Neuronal stem cell (in vitro differentiated cells): ENCODE data around the gene RMDN2.

Source experiments
- DNase-seq: peaks from one replicate; pipeline ENCODE4 v3.0.0-alpha.2; 2013; ENCODE audit warnings: low spot score
- H2AFZ ChIP-seq: one replicate; pipeline ENCODE4 v1.6.1; 2013; ENCODE audit warnings: mild to moderate bottlenecking, low read length, inconsistent platforms
- H2AK5ac ChIP-seq: 2 replicates; pipeline ENCODE4 v1.6.1; 2013; ENCODE audit warnings: low read depth, mild to moderate bottlenecking, inconsistent platforms, low read length, moderate library complexity, mixed read lengths
- H2BK120ac ChIP-seq: 2 replicates; pipeline ENCODE4 v1.6.1; 2013; ENCODE audit warnings: low read depth, mild to moderate bottlenecking, inconsistent platforms, low read length, moderate library complexity, mixed read lengths
- H2BK12ac ChIP-seq: one replicate; pipeline ENCODE4 v1.6.1; 2013; ENCODE audit warnings: low read length, inconsistent platforms
- H2BK15ac ChIP-seq: 2 replicates; pipeline ENCODE4 v1.6.1; 2013; ENCODE audit warnings: mild to moderate bottlenecking, low read length, inconsistent platforms, mixed read lengths
- H2BK5ac ChIP-seq: one replicate; pipeline ENCODE4 v1.6.1; 2013; ENCODE audit warnings: inconsistent platforms, mild to moderate bottlenecking, low read length, moderate library complexity
- H3K14ac ChIP-seq: one replicate; pipeline ENCODE4 v1.6.1; 2013; ENCODE audit warnings: low read length, inconsistent platforms
- H3K18ac ChIP-seq: 2 replicates; pipeline ENCODE4 v1.6.1; 2013; ENCODE audit warnings: low read length, inconsistent platforms
- H3K23ac ChIP-seq: 2 replicates; pipeline ENCODE4 v1.6.1; 2013; ENCODE audit warnings: low read depth, mild to moderate bottlenecking, mixed read lengths, low read length, inconsistent platforms; ENCODE audit not compliant: poor library complexity
- H3K27ac ChIP-seq: replicated peaks from 3 replicates; pipeline ENCODE4 v1.5.1; 2013; ENCODE audit warnings: low read length, inconsistent platforms
- H3K27me3 ChIP-seq, 3 experiments: 2 replicates each; pipeline ENCODE4 v1.6.1; 2013; ENCODE audit warnings: low read length in 3 of 3, mild to moderate bottlenecking in 2 of 3, inconsistent platforms in 1 of 3, low read depth in 1 of 3, mixed read lengths in 1 of 3, moderate library complexity in 1 of 3; ENCODE audit not compliant: control insufficient read depth in 3 of 3, insufficient read depth in 3 of 3
- H3K36me3 ChIP-seq, 2 donors: replicated peaks in 1 of 2; 2 replicates each; pipeline ENCODE4 v1.6.1; 2013; ENCODE audit warnings: low read length in 2 of 2; ENCODE audit not compliant: control insufficient read depth in 2 of 2, insufficient read depth in 2 of 2
- H3K4ac ChIP-seq: 2 replicates; pipeline ENCODE4 v1.6.1; 2013; ENCODE audit warnings: inconsistent platforms, mild to moderate bottlenecking, low read length, moderate library complexity
- H3K4me1 ChIP-seq, 2 donors: 1 replicate in 1 of 2; 2 replicates in 1 of 2; pipeline ENCODE4 v1.6.1; 2013; ENCODE audit warnings: low read length in 2 of 2, low read depth in 1 of 2; ENCODE audit not compliant: control insufficient read depth in 2 of 2, insufficient read depth in 1 of 2
- H3K4me2 ChIP-seq: one replicate; pipeline ENCODE4 v1.6.1; 2013; ENCODE audit warnings: mild to moderate bottlenecking, low read length, inconsistent platforms; ENCODE audit not compliant: insufficient read depth, poor library complexity, severe bottlenecking
- H3K4me3 ChIP-seq, 2 donors: 2 replicates each; pipeline ENCODE4 v1.5.1; 2013; ENCODE audit warnings: low read length in 2 of 2, mild to moderate bottlenecking in 2 of 2, inconsistent platforms in 1 of 2, moderate library complexity in 1 of 2
- H3K79me1 ChIP-seq: one replicate; pipeline ENCODE4 v1.6.1; 2013; ENCODE audit warnings: low read depth, mild to moderate bottlenecking, inconsistent platforms, low read length, moderate library complexity
- H3K9ac ChIP-seq: one replicate; pipeline ENCODE4 v1.6.1; 2013; ENCODE audit warnings: mild to moderate bottlenecking, low read depth, low read length, inconsistent platforms; ENCODE audit not compliant: poor library complexity
- H3K9me3 ChIP-seq, 2 donors: replicated peaks in 1 of 2; 2 replicates each; pipeline versions ENCODE3 to v1.6.1; 2013; ENCODE audit warnings: low read length in 2 of 2, mild to moderate bottlenecking in 2 of 2, inconsistent platforms in 1 of 2, low read depth in 1 of 2, mixed read lengths in 1 of 2, moderate library complexity in 1 of 2; ENCODE audit not compliant: control insufficient read depth in 2 of 2, insufficient read depth in 1 of 2
- H4K8ac ChIP-seq: one replicate; pipeline ENCODE4 v1.6.1; 2013; ENCODE audit warnings: low read depth, mild to moderate bottlenecking, inconsistent platforms, low read length, moderate library complexity
- H4K91ac ChIP-seq: one replicate; pipeline ENCODE4 v1.6.1; 2013; ENCODE audit warnings: low read length, low read depth, mild to moderate bottlenecking, inconsistent platforms; ENCODE audit not compliant: poor library complexity
- WGBS, 2 donors: extraction: QIAGEN DNeasy Blood & Tissue Kit; methylation state at CpG; one replicate each; pipeline ENCODE4 v1.1.7; 2013; ENCODE audit warnings: missing lambda C conversion rate in 2 of 2, mixed read lengths in 1 of 2; ENCODE audit not compliant: insufficient read length in 2 of 2, insufficient replicate concordance in 1 of 2; ENCODE audit errors: extremely low coverage in 2 of 2; 5-methylcytosine and 5-hydroxymethylcytosine counted together

The RMDN2 gene

GRCh38 chr2:37983719-37984118 is 58.6 kb downstream of the RMDN2 start:
- no peak overlapping the region for H3K4me3 ChIP-seq
- H3K4ac ChIP-seq: no peak overlapping the region
- no peaks in the 10 kb centered on the region for H3K36me3 ChIP-seq
- H2BK120ac ChIP-seq: no peak overlapping the region
- no peak overlapping the region for H2BK12ac ChIP-seq
- no peak overlapping the region for H2AK5ac ChIP-seq
- H3K14ac ChIP-seq: no peak overlapping the region
- no peak overlapping the region for H3K9ac ChIP-seq
- H4K91ac ChIP-seq: no peak overlapping the region
- no peak overlapping the region for H3K4me2 ChIP-seq
- no peak overlapping the region for H3K23ac ChIP-seq
- DNase-seq: no peak
- H3K79me1 ChIP-seq: no peaks in the 10 kb centered on the region
- WGBS, 2 donors: no CpG with 5 or more reads among the region's 1 CpG
- H4K8ac ChIP-seq: no peak overlapping the region
- H3K4me1 ChIP-seq: no peaks in the 10 kb centered on the region
- no peaks in the 10 kb centered on the region for H3K9me3 ChIP-seq
- H2BK15ac ChIP-seq: no peak overlapping the region
- H3K27ac ChIP-seq: no peak overlapping the region
- no peak overlapping the region for H3K18ac ChIP-seq
- no peak overlapping the region for H2BK5ac ChIP-seq
- no peaks in the 10 kb centered on the region for H3K27me3 ChIP-seq
- H2AFZ ChIP-seq: no peak overlapping the region

GRCh38 chr2:37984176-37984575 is 59.1 kb downstream of the RMDN2 start:
- Histone ChIP-seq H3K14ac (no peak overlapping the region), H4K8ac (no peak overlapping the region), H4K91ac (no peak overlapping the region), H2BK12ac (no peak overlapping the region), H3K4ac (no peak overlapping the region), H3K18ac (no peak overlapping the region), H3K9me3 (no peaks in the 10 kb centered on the region), H3K36me3 (no peaks in the 10 kb centered on the region), H3K9ac (no peak overlapping the region), H2AK5ac (no peak overlapping the region), H3K23ac (no peak overlapping the region), H2BK5ac (no peak overlapping the region), H3K79me1 (no peaks in the 10 kb centered on the region), H3K4me1 (no peaks in the 10 kb centered on the region), H2BK120ac (no peak overlapping the region), H3K4me3 (no peak overlapping the region), H3K27ac (no peak overlapping the region), H3K4me2 (no peak overlapping the region), H2BK15ac (no peak overlapping the region), H3K27me3 (no peaks in the 10 kb centered on the region), H2AFZ (no peak overlapping the region)
- WGBS, 2 donors: no CpG with 5 or more reads among the region's 1 CpG
- DNase-seq: no peak

GRCh38 chr2:37984589-37984988 is 59.5 kb downstream of the RMDN2 start:
- no peak for DNase-seq
- H3K27me3 ChIP-seq: no peaks in the 10 kb centered on the region
- H4K8ac ChIP-seq: no peak overlapping the region
- no peaks in the 10 kb centered on the region for H3K9me3 ChIP-seq
- H3K27ac ChIP-seq: no peak overlapping the region
- H3K4me2 ChIP-seq: no peak overlapping the region
- H3K36me3 ChIP-seq: no peaks in the 10 kb centered on the region
- H3K14ac ChIP-seq: no peak overlapping the region
- H2BK12ac ChIP-seq: no peak overlapping the region
- no peak overlapping the region for H3K23ac ChIP-seq
- H2AFZ ChIP-seq: no peak overlapping the region
- no peaks in the 10 kb centered on the region for H3K4me1 ChIP-seq
- no peak overlapping the region for H2BK15ac ChIP-seq
- H3K9ac ChIP-seq: no peak overlapping the region
- H4K91ac ChIP-seq: no peak overlapping the region
- no peak overlapping the region for H3K4ac ChIP-seq
- H2BK5ac ChIP-seq: no peak overlapping the region
- H2BK120ac ChIP-seq: no peak overlapping the region
- H3K4me3 ChIP-seq: no peak overlapping the region
- no peak overlapping the region for H3K18ac ChIP-seq
- H3K79me1 ChIP-seq: no peaks in the 10 kb centered on the region
- no peak overlapping the region for H2AK5ac ChIP-seq

- no peak overlapping the region for H3K27ac ChIP-seq
- H3K79me1 ChIP-seq: no peaks in the 10 kb centered on the region
- no peak overlapping the region for H2BK15ac ChIP-seq
- H2BK5ac ChIP-seq: no peak overlapping the region
- no peak overlapping the region for H3K4me3 ChIP-seq
- H3K27me3 ChIP-seq: no peaks in the 10 kb centered on the region
- DNase-seq: no peak
- no peak overlapping the region for H2BK12ac ChIP-seq
- H3K36me3 ChIP-seq: no peaks in the 10 kb centered on the region
- no peak overlapping the region for H4K91ac ChIP-seq
- no peaks in the 10 kb centered on the region for H3K4me1 ChIP-seq
- H4K8ac ChIP-seq: no peak overlapping the region
- H3K4ac ChIP-seq: no peak overlapping the region
- H3K18ac ChIP-seq: no peak overlapping the region
- no peak overlapping the region for H2AK5ac ChIP-seq
- H3K9me3 ChIP-seq: no peaks in the 10 kb centered on the region
- H3K9ac ChIP-seq: no peak overlapping the region
- no peak overlapping the region for H3K14ac ChIP-seq
- no peak overlapping the region for H2BK120ac ChIP-seq
- H3K4me2 ChIP-seq: no peak overlapping the region
- no peak overlapping the region for H2AFZ ChIP-seq
- no peak overlapping the region for H3K23ac ChIP-seq
- WGBS, 2 donors: no CpG with 5 or more reads among the region's 1 CpG
Observed at GRCh38 chr2:37985333-37985732, 60.2 kb downstream of the RMDN2 start.
